ENCODE results near the gene COL27A1.
A peak's percentile ranks its signal among the peaks of the same experiment; 100 is the strongest.

Gene COL27A1

GRCh38 chr9:114176624-114177291, 21.4 kb downstream of the COL27A1 start:
- no peak overlapping the region for H3K4me2 ChIP-seq (ENCODE audit: insufficient read depth, low read length, poor library complexity, severe bottlenecking)
- H3K27ac ChIP-seq (replicated peaks; ENCODE audit: low read length), result no peak overlapping the region
- DNase-seq (ENCODE audit: low spot score), result no peak
- no peak overlapping the region for H2AK5ac ChIP-seq (ENCODE audit: low read depth, low read length)
- no peak overlapping the region for H3K9ac ChIP-seq (ENCODE audit: low read depth, low read length, poor library complexity)
- no peak overlapping the region for H3K4ac ChIP-seq (ENCODE audit: low read length)
- H3K4me3 ChIP-seq (ENCODE audit: low read length in 2 of 2), result no peak overlapping the region
- no peak overlapping the region for H3K14ac ChIP-seq (ENCODE audit: low read length)
- H3K27me3 ChIP-seq (ENCODE audit: control insufficient read depth in 3 of 3, insufficient read depth in 3 of 3, low read depth in 1 of 3, low read length in 3 of 3), result no peaks in the 10 kb centered on the region
- WGBS, 2 donors (ENCODE audit: extremely low coverage in 2 of 2, insufficient read length in 2 of 2, insufficient replicate concordance in 1 of 2), result no CpG with 5 or more reads among the region's 11 CpGs
- H4K8ac ChIP-seq (ENCODE audit: low read depth, low read length), result no peak overlapping the region
- H2BK12ac ChIP-seq (ENCODE audit: low read length), result no peak overlapping the region
- peaks cover 23 to 26% of the 10 kb centered on the region in 2 donors for H3K4me1 ChIP-seq (ENCODE audit: control insufficient read depth in 2 of 2, insufficient read depth in 1 of 2, low read depth in 1 of 2, low read length in 2 of 2)
- H3K9me3 ChIP-seq (replicated peaks in 1 of 2; ENCODE audit: control insufficient read depth in 2 of 2, insufficient read depth in 1 of 2, low read depth in 1 of 2, low read length in 2 of 2), result no peaks in the 10 kb centered on the region
- H3K79me1 ChIP-seq (ENCODE audit: low read depth, low read length), result no peaks in the 10 kb centered on the region
- no peak overlapping the region for H4K91ac ChIP-seq (ENCODE audit: low read depth, low read length, poor library complexity)
- no peak overlapping the region for H2BK5ac ChIP-seq (ENCODE audit: low read length)
- no peak overlapping the region for H3K23ac ChIP-seq (ENCODE audit: low read depth, low read length, poor library complexity)
- no peak overlapping the region for H3K18ac ChIP-seq (ENCODE audit: low read length)
- H2BK120ac ChIP-seq (ENCODE audit: low read depth, low read length), result no peak overlapping the region
- H2AFZ ChIP-seq (ENCODE audit: low read length), result no peak overlapping the region
- H2BK15ac ChIP-seq (ENCODE audit: low read length), result no peak overlapping the region
- H3K36me3 ChIP-seq (replicated peaks in 1 of 2; ENCODE audit: control insufficient read depth in 2 of 2, insufficient read depth in 2 of 2, low read length in 2 of 2), result peaks cover 1 to 5% of the 10 kb centered on the region in 2 donors

GRCh38 chr9:114177423-114178064, 22.2 kb downstream of the COL27A1 start:
- H2BK120ac ChIP-seq (ENCODE audit: low read depth, low read length), result no peak overlapping the region
- H3K9me3 ChIP-seq (replicated peaks in 1 of 2; ENCODE audit: control insufficient read depth in 2 of 2, insufficient read depth in 1 of 2, low read depth in 1 of 2, low read length in 2 of 2), result no peaks in the 10 kb centered on the region
- no peak overlapping the region for H3K27ac ChIP-seq (replicated peaks; ENCODE audit: low read length)
- H4K8ac ChIP-seq (ENCODE audit: low read depth, low read length), result no peak overlapping the region
- no peak overlapping the region for H4K91ac ChIP-seq (ENCODE audit: low read depth, low read length, poor library complexity)
- H3K4me3 ChIP-seq (ENCODE audit: low read length in 2 of 2), result no peak overlapping the region
- no peak overlapping the region for H2AFZ ChIP-seq (ENCODE audit: low read length)
- H2BK15ac ChIP-seq (ENCODE audit: low read length), result no peak overlapping the region
- H3K4ac ChIP-seq (ENCODE audit: low read length), result no peak overlapping the region
- no peak overlapping the region for H2AK5ac ChIP-seq (ENCODE audit: low read depth, low read length)
- no peaks in the 10 kb centered on the region for H3K79me1 ChIP-seq (ENCODE audit: low read depth, low read length)
- H3K36me3 ChIP-seq (replicated peaks in 1 of 2; ENCODE audit: control insufficient read depth in 2 of 2, insufficient read depth in 2 of 2, low read length in 2 of 2), result peaks cover 0 to 2% of the 10 kb centered on the region in 2 donors
- no peak overlapping the region for H3K9ac ChIP-seq (ENCODE audit: low read depth, low read length, poor library complexity)
- H3K4me2 ChIP-seq (ENCODE audit: insufficient read depth, low read length, poor library complexity, severe bottlenecking), result no peak overlapping the region
- peak overlapping the region; percentile 16 for H3K18ac ChIP-seq (ENCODE audit: low read length)
- DNase-seq (ENCODE audit: low spot score), result no peak
- no peak overlapping the region for H3K14ac ChIP-seq (ENCODE audit: low read length)
- no peak overlapping the region for H2BK5ac ChIP-seq (ENCODE audit: low read length)
- H3K4me1 ChIP-seq (ENCODE audit: control insufficient read depth in 2 of 2, insufficient read depth in 1 of 2, low read depth in 1 of 2, low read length in 2 of 2), result peaks cover 23 to 26% of the 10 kb centered on the region in 2 donors
- WGBS, 2 donors (ENCODE audit: extremely low coverage in 2 of 2, insufficient read length in 2 of 2, insufficient replicate concordance in 1 of 2), result no CpG with 5 or more reads among the region's 6 CpGs
- no peaks in the 10 kb centered on the region for H3K27me3 ChIP-seq (ENCODE audit: control insufficient read depth in 3 of 3, insufficient read depth in 3 of 3, low read depth in 1 of 3, low read length in 3 of 3)
- H3K23ac ChIP-seq (ENCODE audit: low read depth, low read length, poor library complexity), result no peak overlapping the region
- no peak overlapping the region for H2BK12ac ChIP-seq (ENCODE audit: low read length)

DNA sequence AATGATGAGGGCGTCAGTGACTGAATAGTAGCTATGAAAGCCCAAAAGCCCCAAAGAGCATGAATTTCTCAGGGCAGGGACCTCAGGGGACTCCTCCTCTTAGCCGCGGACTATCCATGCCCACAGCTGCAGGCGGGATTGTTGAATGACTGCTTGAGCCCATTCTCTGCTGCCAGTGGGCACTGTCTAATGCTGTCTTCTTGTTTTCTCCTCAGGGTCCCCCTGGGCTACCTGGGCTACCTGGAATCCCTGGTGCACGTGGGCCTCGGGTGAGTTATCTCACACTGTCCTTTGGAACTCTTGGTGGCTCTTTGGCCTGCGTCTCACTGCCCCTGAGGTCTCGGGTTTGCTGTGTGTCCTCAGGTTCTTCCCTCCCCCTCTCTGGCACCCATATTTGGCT, 22.7 kb downstream of the COL27A1 start:
- H2AFZ ChIP-seq (ENCODE audit: low read length), result no peak overlapping the region
- H3K27me3 ChIP-seq (ENCODE audit: control insufficient read depth in 3 of 3, insufficient read depth in 3 of 3, low read depth in 1 of 3, low read length in 3 of 3), result no peaks in the 10 kb centered on the region
- no peak overlapping the region for H4K8ac ChIP-seq (ENCODE audit: low read depth, low read length)
- H3K14ac ChIP-seq (ENCODE audit: low read length), result no peak overlapping the region
- H3K79me1 ChIP-seq (ENCODE audit: low read depth, low read length), result no peaks in the 10 kb centered on the region
- H3K27ac ChIP-seq (replicated peaks; ENCODE audit: low read length), result no peak overlapping the region
- no peak overlapping the region for H3K4me2 ChIP-seq (ENCODE audit: insufficient read depth, low read length, poor library complexity, severe bottlenecking)
- H3K18ac ChIP-seq (ENCODE audit: low read length), result no peak overlapping the region
- no peak overlapping the region for H3K4ac ChIP-seq (ENCODE audit: low read length)
- no peak overlapping the region for H2BK12ac ChIP-seq (ENCODE audit: low read length)
- H4K91ac ChIP-seq (ENCODE audit: low read depth, low read length, poor library complexity), result no peak overlapping the region
- H3K23ac ChIP-seq (ENCODE audit: low read depth, low read length, poor library complexity), result no peak overlapping the region
- no peak overlapping the region for H3K9ac ChIP-seq (ENCODE audit: low read depth, low read length, poor library complexity)
- no peak overlapping the region for H2AK5ac ChIP-seq (ENCODE audit: low read depth, low read length)
- H3K36me3 ChIP-seq (replicated peaks in 1 of 2; ENCODE audit: control insufficient read depth in 2 of 2, insufficient read depth in 2 of 2, low read length in 2 of 2), result peaks cover 0 to 3% of the 10 kb centered on the region in 2 donors
- H3K4me1 ChIP-seq (ENCODE audit: control insufficient read depth in 2 of 2, insufficient read depth in 1 of 2, low read depth in 1 of 2, low read length in 2 of 2), result peaks cover 23% of the 10 kb centered on the region in 2 donors
- no peak for DNase-seq (ENCODE audit: low spot score)
- no peak overlapping the region for H2BK5ac ChIP-seq (ENCODE audit: low read length)
- H2BK15ac ChIP-seq (ENCODE audit: low read length), result no peak overlapping the region
- H3K9me3 ChIP-seq (replicated peaks in 1 of 2; ENCODE audit: control insufficient read depth in 2 of 2, insufficient read depth in 1 of 2, low read depth in 1 of 2, low read length in 2 of 2), result no peaks in the 10 kb centered on the region
- no peak overlapping the region for H2BK120ac ChIP-seq (ENCODE audit: low read depth, low read length)
- no peak overlapping the region for H3K4me3 ChIP-seq (ENCODE audit: low read length in 2 of 2)
- no CpG with 5 or more reads among the region's 8 CpGs for WGBS, 2 donors (ENCODE audit: extremely low coverage in 2 of 2, insufficient read length in 2 of 2, insufficient replicate concordance in 1 of 2)

DNA sequence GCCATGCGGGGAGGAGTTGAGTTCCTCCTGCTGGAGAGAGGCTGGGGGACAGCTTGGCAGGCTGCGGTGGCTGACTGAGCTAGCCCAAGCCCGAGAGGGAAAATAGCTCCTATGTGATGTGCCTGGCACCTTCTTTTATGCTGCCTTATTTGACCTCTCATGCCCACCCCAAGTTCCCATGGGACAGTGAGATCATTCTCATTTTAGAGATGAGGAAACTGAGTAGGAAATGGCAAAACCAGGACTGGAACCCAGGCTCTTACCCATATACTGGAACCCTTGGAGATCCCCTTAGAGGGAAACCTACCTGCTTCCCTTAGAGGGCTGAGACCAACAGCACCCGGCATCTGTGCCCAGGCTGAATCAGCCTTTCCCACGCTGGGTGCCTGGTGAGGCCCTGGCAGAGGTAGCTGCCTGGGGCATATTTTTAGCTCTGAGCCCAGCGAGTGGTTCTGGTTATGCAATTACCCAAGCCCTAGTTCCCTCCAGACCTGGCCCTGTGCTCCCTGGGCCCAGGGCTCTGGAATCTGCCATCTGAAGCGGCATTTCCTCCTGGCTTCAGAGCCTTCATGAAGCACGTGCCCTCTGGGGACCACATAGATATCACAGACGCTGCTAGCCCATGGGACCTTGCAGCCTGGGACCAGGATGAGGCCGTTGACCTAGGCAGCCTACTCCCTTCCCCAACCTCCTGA, 23.6 kb downstream of the COL27A1 start:
- Histone ChIP-seq H2BK12ac (ENCODE audit: low read length) (no peak overlapping the region), H3K36me3 (replicated peaks in 1 of 2; ENCODE audit: control insufficient read depth in 2 of 2, insufficient read depth in 2 of 2, low read length in 2 of 2) (peaks cover 0 to 3% of the 10 kb centered on the region in 2 donors), H3K27ac (replicated peaks; ENCODE audit: low read length) (no peak overlapping the region), H3K4ac (ENCODE audit: low read length) (no peak overlapping the region), H3K18ac (ENCODE audit: low read length) (peak overlapping the region; percentile 36), H3K23ac (ENCODE audit: low read depth, low read length, poor library complexity) (no peak overlapping the region), H2AK5ac (ENCODE audit: low read depth, low read length) (peak overlapping the region; percentile 27), H3K9me3 (replicated peaks in 1 of 2; ENCODE audit: control insufficient read depth in 2 of 2, insufficient read depth in 1 of 2, low read depth in 1 of 2, low read length in 2 of 2) (no peaks in the 10 kb centered on the region), H4K91ac (ENCODE audit: low read depth, low read length, poor library complexity) (no peak overlapping the region), H2BK5ac (ENCODE audit: low read length) (no peak overlapping the region), H2BK15ac (ENCODE audit: low read length) (no peak overlapping the region), H3K27me3 (ENCODE audit: control insufficient read depth in 3 of 3, insufficient read depth in 3 of 3, low read depth in 1 of 3, low read length in 3 of 3) (no peaks in the 10 kb centered on the region), H3K4me2 (ENCODE audit: insufficient read depth, low read length, poor library complexity, severe bottlenecking) (no peak overlapping the region), H3K4me3 (ENCODE audit: low read length in 2 of 2) (no peak overlapping the region), H2AFZ (ENCODE audit: low read length) (no peak overlapping the region), H4K8ac (ENCODE audit: low read depth, low read length) (no peak overlapping the region), H3K79me1 (ENCODE audit: low read depth, low read length) (no peaks in the 10 kb centered on the region), H3K4me1 (ENCODE audit: control insufficient read depth in 2 of 2, insufficient read depth in 1 of 2, low read depth in 1 of 2, low read length in 2 of 2) (peaks cover 20 to 23% of the 10 kb centered on the region in 2 donors), H2BK120ac (ENCODE audit: low read depth, low read length) (no peak overlapping the region), H3K14ac (ENCODE audit: low read length) (no peak overlapping the region), H3K9ac (ENCODE audit: low read depth, low read length, poor library complexity) (no peak overlapping the region)
- DNase-seq (ENCODE audit: low spot score), result no peak
- no CpG with 5 or more reads among the region's 10 CpGs for WGBS, 2 donors (ENCODE audit: extremely low coverage in 2 of 2, insufficient read length in 2 of 2, insufficient replicate concordance in 1 of 2)

Measured in neuronal stem cell (in vitro differentiated cells).